GM18498 (cell line): ENCODE data around the gene DGCR8.
A peak's percentile ranks its signal among the peaks of the same experiment; 100 is the strongest.

Source experiments
- ATAC-seq: cut with Tn5 transposase; IDR thresholded peaks from one replicate; pipeline ENCODE4 v1.9.1; 2021; ENCODE audit warnings: mild to moderate bottlenecking, moderate library complexity; ENCODE audit not compliant: unreplicated experiment

DGCR8 gene

GRCh38 chr22:20123366-20124082 lies 43.5 kb downstream of the DGCR8 start:
- no peak for ATAC-seq

- ATAC-seq = no peak
Observed at GRCh38 chr22:20124083-20124787, 44.2 kb downstream of the DGCR8 start.

- no peak for ATAC-seq
Observed at GRCh38 chr22:20125201-20126174, 45.4 kb downstream of the DGCR8 start.

GRCh38 chr22:20126284-20127029 lies 46.4 kb downstream of the DGCR8 start:
- no peak for ATAC-seq

- no peak for ATAC-seq
Observed at GRCh38 chr22:20127318-20127868, 47.4 kb downstream of the DGCR8 start.

GRCh38 chr22:20127869-20128618 lies 48.0 kb downstream of the DGCR8 start:
- ATAC-seq = no peak

- no peak for ATAC-seq
Observed at GRCh38 chr22:20128619-20128901, 48.5 kb downstream of the DGCR8 start.

GRCh38 chr22:20128902-20129746 lies 49.1 kb downstream of the DGCR8 start:
- ATAC-seq = no peak

GRCh38 chr22:20129747-20130014 lies 49.6 kb downstream of the DGCR8 start:
- no peak for ATAC-seq

GRCh38 chr22:20130319-20130718 lies 50.3 kb downstream of the DGCR8 start:
- ATAC-seq = no peak

GRCh38 chr22:20130731-20131596 lies 50.9 kb downstream of the DGCR8 start:
- peak; percentile 67 for ATAC-seq

- ATAC-seq = peak; percentile 58
Observed at GRCh38 chr22:20131597-20131858, 51.5 kb downstream of the DGCR8 start, which contains the start of gene ZDHHC8. TSS of gene ZDHHC8 (plus strand) at chr22:20131804. CDS start at chr22:20131948, 144 bp downstream.

GRCh38 chr22:20131859-20132685 lies 52.0 kb downstream of the DGCR8 start:
- ATAC-seq = peak; percentile 13

- ATAC-seq = no peak
Observed at GRCh38 chr22:20132686-20133246, 52.7 kb downstream of the DGCR8 start.

- no peak for ATAC-seq
Observed at GRCh38 chr22:20133930-20134549, 54.0 kb downstream of the DGCR8 start.

GRCh38 chr22:20135265-20135664 lies 55.2 kb downstream of the DGCR8 start:
- ATAC-seq = no peak
